Middle frontal gyrus (tissue), 1 donor: Measurements from ENCODE around the gene GATAD2A.

ENCODE experiments used
- DNase-seq: peaks from one replicate; pipeline ENCODE4 v3.0.0-alpha.2; 2015; ENCODE audit warnings: low spot score; ENCODE audit errors: extremely low spot score

GATAD2A gene

DNA sequence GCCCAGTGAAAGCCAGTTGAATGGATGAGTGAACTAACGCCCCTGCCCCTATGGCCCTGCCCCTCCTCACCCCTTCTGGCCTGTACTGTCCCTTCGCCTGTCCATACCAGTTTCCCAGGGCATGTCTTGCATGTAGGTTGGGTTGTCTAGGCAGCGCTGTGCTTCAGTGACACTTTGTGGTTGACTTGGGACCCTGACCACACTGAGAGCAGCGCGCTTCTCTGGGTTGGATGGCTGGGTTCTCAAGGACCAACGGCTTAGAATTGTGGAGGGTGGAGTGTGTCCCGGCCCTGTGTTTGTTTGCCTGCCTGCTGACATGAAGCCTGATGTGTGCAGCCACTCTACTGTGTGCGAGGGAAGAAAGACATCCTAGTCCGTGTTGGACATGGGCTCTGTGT is 15.8 kb downstream of the GATAD2A start:
- no peak for DNase-seq

DNA sequence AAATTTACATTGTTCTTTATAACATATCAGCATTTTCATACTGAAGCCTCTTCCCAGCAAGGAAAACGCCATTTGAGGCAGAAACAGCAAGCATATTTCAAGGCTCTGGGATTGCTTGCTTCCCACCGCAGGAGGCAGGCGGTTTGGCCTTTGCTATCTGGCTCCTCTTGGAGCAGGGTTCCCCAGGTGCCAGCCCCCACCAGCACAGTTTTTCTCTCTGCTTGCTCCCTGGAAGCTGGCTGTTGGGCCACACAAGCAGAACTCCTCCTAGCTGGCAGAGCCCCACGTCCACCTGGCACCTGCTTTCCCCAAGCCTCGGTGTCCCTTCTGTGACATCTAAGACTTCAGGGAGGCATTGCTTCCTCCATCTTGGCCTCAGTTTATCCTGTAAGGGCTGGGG is 16.7 kb downstream of the GATAD2A start:
- no peak for DNase-seq

DNA sequence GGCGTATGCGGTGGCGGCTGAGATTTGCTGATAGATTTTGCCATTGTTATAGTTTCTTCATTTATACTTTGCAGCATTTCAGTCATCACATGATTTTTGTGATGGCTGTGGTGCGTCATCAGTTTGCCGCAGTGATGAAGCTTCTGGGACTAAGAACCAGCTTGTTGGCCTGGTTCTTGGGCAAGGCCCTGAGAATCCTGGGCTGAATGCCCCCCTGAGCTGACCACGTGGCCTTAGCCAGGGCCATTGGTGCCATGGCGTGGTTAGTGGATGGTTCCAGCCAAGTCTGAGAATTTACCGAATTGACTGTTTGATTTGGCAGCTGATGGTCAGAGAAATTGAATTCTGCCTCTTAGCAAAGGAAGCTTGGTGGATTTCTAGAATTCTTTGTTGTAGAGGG is 17.8 kb downstream of the GATAD2A start:
- no peak for DNase-seq

DNA sequence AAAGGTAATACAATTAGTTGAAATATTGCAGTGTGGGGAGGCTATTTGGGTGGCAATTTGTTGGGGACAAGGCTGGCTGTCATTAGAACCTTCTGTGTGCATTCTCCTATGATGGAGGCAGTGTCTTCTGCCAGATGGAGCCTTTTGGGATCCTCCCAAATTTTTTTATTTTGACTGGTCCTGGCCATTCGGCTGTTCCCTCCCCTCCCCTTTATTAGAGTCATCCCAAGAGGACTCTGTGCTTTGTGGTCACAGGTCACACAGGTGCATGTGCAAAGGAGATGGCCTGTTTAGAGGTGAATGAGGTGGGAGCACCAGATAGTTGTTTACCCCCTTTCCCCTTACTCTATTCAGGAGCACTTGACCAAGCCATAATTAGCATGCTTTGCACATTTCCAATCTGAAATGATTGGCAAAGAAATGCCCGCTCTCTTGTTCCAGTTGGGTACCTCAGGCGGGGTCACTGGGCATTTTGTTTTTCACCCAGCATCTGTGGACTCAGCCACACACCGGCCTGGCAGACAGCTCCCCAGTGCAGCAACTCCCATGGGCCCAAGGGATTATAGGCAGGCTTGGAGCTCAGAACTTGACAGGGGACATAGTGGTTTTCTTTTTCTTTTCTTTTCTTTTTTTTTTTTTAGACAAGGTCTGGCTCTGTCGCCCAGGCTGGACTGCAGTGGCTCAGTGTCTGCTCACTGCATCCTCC is 19.8 kb downstream of the GATAD2A start:
- no peak for DNase-seq

DNA sequence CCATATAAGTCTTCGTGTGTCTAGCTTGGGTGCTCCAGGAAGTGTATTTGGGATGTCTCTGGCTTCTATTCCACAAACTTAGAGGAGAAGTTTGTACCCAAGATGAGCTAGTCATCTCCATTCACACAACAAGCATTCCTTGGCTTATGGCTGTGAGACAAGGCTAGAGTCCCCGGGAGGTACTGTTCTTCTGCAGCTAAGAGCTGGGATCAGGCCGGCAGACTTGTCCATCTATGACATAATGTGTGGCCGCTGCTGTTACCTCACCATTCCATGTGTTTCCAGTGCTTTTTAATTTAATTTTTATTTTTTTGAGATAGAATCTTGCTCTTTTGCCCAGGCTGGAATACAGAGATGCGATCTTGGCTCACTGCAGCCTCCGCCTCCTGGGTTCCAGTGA is 20.7 kb downstream of the GATAD2A start:
- DNase-seq: no peak

DNA sequence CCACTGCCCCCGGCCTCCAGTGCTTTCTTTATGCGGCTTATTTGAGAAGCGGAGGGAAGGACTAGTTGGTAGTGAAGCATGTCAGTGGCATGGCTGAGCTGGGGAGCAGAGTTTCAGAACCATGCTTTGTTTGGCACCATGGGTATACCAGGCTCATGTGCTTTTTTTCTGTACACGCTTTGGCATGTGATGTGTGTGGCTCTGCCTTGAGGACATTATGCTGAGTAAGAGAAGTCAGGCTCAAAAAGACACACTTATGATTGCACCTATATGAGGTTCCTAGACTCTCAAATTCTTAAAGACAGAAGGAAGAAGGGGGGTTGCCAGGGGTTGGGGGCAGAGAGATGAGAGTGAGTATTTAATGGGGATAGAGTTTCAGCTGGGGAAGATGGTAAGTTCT is 21.3 kb downstream of the GATAD2A start:
- no peak for DNase-seq

DNA sequence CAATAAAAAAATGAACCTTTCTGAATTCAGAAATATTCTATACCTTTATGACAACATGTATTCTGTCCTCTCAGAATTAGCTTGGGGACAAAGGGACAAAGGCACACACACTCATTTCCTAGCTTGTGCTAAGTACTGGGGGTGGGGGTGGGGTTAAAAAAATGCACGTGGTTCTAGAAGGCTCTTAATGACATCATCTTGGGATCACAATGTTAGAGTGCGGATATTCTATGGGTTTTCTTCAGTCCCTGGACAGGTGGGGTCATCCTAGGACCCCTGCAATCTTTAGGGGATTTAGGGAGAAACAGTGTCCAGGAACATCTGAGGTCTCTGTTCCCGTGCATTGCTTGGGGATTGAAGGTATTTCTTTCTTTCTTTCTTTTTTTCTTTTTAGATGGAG is 21.8 kb downstream of the GATAD2A start:
- no peak for DNase-seq

DNA sequence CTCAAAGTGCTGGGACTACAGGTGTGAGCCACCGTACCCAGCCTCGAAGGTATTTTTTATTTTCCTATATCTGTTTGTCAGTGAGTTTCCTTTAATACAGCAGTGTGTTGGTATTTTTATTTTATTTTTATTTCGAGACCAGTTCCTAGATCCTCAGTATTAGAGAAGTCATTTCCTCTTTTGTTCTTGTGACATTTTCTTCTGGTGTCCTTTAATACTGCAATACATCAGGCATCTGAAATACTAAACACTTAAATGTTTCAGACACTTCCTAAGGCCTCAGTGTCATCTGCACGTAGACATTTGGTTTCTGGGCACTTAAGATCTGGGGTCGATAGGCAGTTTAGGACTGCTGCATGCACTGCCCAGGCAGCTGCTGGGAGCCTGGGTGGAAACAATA is 22.5 kb downstream of the GATAD2A start:
- no peak for DNase-seq

DNA sequence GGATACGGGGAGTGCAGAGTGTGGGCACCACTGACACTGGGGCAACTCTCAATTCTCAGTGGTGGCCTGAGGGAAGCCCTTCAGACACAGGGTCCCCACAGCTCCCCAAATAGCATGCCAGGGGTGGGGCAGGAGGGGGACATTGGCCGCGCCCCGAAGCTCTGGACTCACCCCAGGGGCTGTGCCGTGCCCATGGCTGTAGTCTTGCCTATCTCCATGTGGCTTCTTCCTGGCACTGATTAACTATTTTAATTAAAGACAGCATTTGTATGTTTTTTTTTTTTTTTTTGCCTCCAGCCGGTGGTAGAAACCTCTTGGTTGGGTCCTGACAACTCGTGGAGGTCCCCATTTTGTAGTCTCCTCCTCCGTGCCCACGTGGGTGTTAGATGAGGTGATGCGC is 23.3 kb downstream of the GATAD2A start:
- no peak for DNase-seq

DNA sequence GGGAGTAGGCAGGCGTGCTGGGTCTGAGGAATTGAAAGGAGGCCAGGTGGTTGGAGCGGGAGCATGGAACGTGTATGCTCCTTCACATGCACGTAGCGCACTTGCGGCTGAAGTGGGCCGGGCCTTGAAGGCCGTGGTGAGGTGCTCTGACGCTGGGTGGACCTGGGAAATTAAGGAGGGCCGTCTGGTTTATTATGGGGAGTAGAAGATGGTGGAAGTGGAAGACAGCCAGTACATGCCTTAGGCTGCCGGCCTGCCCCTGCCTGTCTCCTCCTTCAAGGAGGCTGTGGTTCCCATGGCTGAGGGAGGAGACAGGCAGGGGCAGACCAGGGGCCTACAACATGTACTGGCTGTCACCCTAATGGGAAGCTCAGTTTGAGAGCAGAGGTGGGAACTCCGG is 23.9 kb downstream of the GATAD2A start:
- DNase-seq: no peak

DNA sequence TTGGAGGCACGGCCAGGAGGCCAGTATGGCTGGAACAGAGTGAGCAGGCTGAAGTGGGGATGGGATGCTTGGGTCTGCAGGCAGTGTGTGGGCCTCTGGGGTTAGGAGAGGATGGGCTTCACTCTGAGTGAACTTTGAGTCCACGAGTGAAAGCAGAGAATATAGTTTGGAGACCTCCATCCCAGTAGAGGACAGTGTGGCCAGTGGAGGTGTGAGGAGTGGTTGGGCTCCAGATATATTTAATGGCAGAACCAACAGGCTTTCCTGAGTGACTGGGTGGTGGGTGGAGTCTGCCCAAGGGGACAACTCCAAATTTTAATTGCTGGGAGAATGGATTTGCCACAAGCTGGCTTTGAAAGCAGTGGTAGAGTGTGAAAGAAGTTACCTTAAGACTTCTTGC is 27.3 kb downstream of the GATAD2A start:
- DNase-seq: no peak

DNA sequence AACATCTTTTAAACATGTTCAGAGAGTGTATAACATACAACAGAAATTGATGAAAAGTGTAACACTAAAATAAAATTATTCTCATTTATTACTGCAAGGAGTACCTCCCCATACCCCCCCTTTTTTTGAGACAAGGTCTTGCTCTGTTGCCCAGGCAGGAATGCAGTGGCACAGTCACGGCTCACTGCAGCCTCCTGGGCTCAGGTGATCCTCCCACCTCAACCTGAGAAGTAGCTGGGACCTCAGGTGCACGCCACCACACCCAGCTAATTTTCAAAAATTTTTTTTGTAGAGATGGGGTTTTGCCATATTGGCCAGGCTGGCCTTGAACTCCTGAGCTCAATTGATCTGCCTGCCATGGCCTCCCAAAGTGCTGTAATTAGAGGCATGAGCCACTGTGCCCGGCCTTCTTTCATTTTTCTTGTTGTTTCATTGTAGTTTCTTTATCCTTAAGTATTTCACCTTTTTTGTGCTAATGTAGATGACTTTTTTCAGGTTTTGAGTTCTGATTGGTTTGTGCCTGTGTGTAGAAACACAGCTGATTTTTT is 28.3 kb downstream of the GATAD2A start:
- DNase-seq: no peak

DNA sequence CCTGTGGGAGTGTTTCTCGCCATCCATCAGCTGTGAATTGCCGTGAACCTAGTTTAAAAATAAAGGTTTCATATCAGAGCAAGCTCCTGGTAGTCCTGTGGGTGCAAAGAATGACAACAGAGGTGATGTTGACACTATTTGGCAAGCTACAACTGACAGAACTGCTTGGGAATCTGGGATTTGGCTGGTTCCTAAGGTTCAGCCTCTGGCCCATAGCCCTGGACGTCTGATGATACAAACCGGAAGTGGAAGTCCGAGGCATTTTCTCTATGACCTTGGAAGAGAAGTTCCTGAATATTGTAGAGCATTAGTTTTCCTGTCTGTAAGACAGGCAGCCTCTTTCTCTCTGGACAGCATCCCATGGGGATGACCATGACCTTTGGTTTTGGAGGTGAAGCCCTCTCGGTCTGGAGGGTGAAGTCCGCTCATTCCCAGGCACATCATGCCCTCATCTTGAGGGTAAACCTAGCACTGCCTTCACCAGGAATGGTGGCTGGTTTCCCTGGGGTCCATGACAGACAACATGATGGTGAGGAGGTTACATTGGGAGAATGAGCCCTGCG is 29.1 kb downstream of the GATAD2A start:
- DNase-seq: no peak

DNA sequence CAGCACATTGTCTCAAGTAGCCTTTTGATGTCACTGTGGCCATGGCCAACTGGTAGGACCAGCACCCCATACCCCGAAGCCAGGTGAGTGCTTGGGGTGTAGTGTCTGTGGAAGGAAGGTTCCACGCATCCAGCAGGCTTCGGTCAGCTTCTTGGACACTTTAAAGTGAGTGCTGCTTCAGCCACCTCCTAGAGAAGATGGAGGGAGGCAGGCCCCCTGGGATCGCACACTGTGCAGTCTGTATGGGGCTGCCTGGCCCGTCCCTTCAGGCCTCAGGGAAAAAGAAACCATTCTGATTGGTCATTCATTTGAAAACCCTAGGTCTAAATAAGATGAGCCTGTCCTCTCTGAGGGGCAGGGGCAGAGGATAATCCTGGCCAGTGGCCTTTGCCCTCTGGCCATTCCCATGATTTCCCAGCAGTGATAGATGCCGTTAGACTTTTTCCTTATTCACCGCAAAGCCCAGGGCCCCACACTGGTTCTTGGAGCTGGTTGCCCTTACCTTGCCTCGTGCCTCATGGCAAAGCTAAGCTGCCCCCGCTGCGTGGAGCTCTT is 30.7 kb downstream of the GATAD2A start:
- no peak for DNase-seq

DNA sequence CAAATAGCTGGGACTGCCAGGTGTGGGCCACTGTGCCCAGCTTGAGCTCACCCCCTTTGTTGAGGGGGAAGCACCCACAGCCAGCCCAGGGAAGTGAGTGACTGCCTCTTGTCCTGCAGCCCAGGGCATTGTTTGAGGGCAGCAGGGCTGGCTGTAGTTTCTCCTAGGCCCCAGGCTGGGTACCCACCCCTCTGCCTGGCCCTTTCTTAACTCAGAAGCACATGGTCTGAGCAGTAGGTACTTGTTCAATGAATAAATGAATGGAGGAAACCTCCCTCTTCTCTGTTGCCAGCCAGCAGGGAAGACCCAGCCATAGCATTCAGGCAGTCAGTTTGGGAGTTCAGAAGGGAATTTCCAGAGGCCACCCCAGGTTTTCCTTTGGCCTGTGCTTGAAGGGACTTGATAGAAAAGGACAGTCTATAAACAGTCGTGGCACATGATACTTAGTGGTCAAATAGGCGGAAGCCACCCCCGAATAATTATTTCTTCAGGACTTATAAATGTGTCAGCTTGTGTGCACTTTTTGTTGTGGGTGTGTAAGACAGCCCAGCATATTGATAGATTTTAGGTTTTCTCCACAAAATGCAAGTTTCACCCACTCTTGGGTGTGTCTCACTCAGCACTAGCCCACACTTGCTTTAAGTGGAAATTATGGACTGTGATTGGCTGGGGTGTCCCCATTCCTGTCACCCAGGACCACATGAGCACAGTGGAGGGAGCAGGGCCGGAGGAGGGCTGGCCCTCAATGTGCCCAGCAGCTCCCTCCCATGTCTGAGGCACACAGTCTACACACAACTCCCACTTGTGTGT is 33.1 kb downstream of the GATAD2A start:
- no peak for DNase-seq

DNA sequence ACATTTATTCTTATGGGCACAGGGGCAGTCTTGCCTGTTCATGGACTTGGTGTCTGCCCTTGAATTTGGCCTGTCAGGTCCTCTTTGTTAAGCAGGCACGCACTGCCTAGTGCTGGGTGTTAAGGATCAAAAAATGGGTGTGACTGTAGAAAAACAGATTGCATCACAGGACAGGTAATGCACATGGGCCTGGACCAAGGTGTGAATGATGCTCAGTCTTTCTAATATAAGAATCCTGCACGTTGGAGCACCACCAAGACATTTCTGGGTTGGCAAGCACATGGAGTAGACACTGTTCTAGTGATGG is 33.7 kb downstream of the GATAD2A start:
- DNase-seq: no peak

DNA sequence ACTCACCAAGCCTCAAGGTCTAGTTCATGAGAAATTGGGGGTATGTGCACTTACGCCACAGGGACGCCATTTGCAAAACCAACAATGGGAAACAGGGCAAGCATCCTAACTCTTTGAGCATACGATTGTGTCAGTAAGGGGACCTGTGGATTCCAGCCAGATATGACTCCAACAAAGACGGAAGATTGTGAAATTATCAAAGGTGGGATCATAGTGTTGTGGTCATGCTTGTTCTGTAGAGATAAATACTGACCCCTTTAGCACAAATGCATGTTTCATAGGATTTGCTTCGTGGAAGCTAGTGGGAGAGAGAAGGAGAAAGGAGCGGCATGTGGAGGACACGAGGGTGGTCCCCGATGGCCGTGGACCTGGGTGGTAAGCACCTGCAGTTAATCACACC is 37.8 kb downstream of the GATAD2A start:
- DNase-seq: no peak

DNA sequence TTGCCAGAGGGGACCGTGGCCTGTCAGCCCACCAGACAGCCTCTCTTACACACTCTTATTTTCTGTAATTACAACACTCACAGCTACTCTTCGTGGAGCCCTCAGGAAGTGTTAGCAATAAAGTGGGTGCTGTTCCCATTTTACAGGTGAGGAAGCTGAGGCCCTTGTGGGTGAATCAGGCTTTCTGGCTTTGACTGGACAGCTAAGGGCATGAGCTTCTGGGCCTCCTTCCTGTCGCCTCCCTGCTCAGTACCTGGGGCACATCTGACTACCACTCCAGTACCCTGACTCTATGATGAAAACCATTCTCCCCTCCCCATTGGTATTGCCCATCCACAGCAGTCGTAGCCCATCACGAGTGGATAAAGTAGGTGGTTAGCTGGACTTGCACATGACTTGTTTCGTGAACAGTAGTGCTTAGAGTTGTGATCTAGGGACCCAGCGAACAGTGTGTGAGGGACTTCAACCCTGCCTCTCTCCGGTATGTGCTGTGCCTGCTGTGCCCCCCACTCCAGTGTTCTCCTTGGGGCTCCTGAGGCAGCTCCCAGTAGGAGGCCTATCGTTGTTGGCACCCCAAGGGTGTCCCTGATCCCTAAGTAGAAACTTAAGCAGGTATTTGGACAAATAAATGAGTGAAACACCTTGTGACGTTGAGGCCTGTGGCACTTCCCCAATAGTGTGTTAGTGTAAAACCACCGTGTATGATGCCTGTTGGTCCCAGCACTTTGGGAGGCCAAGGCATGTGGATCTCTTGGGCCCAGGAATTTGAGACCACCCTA is 38.6 kb downstream of the GATAD2A start:
- no peak for DNase-seq

DNA sequence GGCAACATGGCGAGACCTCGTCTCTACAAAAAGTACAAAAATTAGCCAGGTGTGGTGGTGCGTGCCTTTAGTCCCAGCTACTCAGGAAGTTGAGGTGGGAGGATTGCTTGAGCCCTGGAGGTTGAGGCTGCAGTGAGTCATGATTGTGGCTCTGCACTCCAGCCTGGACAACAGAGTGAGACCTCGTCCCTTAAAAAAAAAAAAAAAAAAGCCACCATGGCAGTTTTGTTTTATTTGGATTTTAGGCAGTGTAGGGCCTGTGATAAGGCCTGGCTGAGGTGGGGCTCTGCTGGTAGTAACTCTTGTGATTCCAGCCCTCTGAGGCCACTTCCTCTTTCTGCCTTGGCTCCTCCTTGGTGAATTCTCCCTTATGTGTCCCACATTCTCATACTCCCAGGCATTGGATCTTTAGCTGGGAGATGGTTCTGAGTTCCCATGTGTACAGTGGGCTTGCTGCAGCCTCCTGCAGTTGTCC is 39.2 kb downstream of the GATAD2A start:
- DNase-seq: no peak

DNA sequence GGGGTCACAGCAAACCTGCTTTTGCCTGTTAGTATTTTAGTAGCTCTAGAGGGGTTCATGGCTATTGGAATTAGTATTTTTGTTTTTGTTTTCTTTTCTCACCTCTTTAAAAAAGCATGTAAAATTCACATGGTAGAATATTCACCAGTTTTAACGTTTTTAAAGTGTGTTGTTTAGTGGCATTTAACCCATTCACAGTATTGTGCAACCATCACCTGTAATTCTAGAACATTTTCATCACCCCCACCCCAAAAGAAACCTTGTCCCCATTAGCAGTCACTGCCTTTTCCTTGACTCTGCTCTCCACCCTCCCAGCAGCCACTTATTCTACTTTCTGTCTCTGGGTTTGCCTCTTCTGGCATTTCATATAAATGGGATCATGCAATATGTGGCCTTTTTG is 39.8 kb downstream of the GATAD2A start:
- DNase-seq: no peak

DNA sequence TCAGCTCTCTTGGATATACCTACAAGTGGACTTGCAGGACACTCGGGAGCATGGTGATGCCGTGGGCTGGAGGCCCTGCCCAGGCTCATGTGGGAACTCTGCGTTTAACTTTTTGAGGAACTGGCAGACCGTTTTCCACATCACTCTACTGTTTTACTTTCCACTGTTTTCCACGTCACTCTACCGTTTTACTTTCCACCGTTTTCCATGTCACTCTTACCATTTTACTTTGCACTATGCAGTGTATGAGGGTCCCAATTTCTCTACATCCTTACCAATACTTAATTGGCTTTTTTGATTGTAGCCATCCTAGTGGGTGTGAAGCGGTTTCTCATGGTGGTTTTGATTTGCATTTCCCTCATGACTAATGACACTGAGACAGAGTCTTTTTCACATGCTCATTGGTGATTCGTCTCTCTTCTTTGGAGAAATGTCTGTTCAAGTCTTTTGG is 40.5 kb downstream of the GATAD2A start:
- no peak for DNase-seq
